Brain pericyte (primary cell): ENCODE data around the gene EXTL1.

ENCODE experiments used
- DNase-seq: peaks from one replicate; pipeline ENCODE4 v3.0.0-alpha.2; 2012; ENCODE audit warnings: low read depth, low spot score

Gene EXTL1

GRCh38 chr1:25997828-25998761 is 23.5 kb upstream of the EXTL1 start, which contains the start of gene PAFAH2:
Gene PAFAH2, minus strand, starts transcription at chr1:25998063. Its CDS starts 7,247 bp downstream, at chr1:25990816.
- peak; percentile 99 for DNase-seq

GRCh38 chr1:25999041-25999800 is 22.4 kb upstream of the EXTL1 start:
- DNase-seq = no peak

GRCh38 chr1:26003262-26003661 is 18.3 kb upstream of the EXTL1 start:
- DNase-seq = no peak

GRCh38 chr1:26003756-26004155 is 17.8 kb upstream of the EXTL1 start:
- DNase-seq = no peak

GRCh38 chr1:26005434-26006105 is 16.0 kb upstream of the EXTL1 start:
- DNase-seq = no peak

- DNase-seq = no peak
These were observed 14.9 kb upstream of the EXTL1 start for GRCh38 chr1:26006710-26007109.

GRCh38 chr1:26009796-26010447 is 11.7 kb upstream of the EXTL1 start:
- DNase-seq = no peak

- DNase-seq = no peak
These were observed 10.8 kb upstream of the EXTL1 start for GRCh38 chr1:26010825-26011224.

DNA sequence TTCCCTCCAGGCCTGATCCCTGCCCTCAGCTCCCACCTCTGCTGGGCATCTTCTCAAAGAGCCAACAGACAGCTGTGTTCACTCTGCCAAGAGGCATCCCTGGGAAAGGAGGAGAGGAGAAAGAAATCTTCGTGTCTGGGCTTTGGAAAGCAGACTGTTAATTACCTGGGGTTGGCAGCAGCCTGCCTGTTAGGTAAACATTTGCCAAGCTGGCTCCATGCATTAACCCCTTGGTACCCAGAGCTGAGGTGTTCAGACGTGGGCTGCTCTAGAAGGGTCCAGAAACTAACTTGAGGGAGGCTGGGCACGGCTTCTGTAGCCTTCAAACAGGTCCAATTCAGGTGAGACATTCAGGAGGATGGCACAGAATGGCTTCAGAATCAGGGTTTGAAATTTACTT is 8.7 kb upstream of the EXTL1 start:
- no peak for DNase-seq

DNA sequence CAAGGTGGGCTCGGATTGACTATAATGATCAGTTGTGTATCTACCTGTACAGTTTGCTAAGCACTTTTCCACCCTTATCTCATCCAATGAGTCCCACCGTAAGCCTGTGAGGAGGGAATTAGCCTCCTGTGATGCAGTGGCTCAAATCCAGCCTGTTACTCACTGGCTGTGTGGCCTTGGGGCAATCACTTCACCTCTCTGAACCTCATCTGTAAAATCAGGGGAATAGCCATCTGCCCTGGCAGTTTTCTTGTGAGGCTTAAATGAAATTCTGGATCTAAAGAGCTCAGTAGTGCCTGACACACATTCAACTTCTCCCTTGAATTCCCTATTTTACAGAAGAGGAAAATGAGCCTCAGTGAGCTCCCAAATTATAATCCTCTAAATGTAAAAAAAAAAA is 7.4 kb upstream of the EXTL1 start:
- DNase-seq = no peak

DNA sequence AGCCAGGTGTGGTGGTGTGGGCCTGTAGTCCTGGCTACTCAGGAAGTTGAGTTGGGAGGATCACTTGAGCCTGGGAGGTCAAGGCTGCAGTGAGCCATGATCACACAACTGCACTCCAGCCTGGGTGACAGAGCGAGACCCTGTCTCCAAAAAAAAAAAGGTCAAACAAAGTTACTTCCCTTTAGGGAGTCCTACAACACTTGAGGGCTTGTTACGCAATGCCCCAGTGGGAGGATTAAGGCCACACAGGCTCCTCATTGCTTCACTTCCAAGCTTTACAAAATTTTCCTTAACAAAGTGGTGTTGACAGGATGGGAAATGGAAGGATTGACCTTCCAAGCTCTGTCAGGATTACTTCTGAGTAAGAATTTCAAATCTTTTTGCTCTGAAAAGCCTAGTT is 6.2 kb upstream of the EXTL1 start:
- no peak for DNase-seq

- DNase-seq = no peak
These were observed 5.2 kb upstream of the EXTL1 start for GRCh38 chr1:26016258-26016952.

DNA sequence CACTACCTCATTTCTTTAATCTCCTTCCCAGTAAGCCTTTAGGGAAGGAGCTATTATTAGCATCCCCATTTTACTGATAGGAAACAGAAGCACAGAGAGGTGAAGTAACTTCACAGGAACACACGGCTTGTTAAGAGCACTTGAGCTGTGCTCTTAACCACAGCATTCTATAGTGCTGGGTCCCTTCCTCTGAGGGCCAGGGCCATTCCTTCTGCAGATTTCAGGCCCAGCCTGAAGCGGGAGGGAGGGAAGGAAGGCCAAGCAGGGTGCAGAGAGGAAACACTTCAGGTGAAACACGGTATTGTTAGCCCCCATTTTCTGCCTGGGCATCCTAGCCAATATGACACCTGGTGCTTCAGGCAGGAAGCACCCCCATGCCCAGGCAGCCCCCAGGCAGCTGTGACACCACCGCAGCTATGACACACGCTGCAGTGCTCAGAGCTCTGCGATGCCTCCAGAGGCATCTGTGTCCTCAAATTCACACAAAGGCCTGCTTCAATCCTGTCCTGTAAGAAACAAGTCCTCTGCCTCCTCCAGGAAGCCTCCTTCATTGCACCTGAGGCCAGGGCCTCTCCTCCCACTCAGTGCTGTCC is 4.5 kb upstream of the EXTL1 start:
- no peak for DNase-seq

- DNase-seq = no peak
These were observed 4.0 kb upstream of the EXTL1 start for GRCh38 chr1:26017606-26018005.

DNA sequence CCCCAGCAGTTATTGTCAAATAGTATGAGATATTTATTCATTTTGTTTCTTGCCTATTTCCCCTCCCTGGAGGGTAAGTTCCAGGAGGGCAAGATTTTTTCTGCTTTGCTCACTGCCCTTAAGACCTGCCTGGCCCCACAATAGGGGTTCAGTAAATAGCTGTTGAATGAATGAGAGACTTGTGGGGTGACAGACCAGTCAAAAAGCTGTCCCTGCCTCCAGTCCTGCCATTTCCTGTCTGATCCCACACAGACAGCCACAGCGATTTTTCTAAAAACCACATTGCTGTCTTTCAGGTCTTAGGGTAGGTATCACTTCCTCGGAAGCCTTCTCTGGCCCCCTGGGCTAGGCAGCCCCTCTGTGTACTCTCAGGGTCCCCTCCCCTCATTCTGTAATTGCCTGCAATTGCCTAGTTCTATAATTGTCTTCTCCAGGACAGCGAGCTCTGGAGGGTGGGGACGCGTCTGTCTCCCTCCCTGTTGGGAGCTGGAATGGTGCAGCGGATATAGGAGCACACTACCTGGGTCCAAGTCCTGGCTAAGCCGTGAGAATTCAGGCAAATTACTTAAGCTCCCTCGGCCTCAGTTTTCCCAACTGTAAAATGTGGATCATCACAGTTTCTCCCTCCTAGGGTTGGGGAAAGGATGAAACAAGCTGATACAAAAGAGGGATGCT is 1.8 kb upstream of the EXTL1 start:
- no peak for DNase-seq

GRCh38 chr1:26020330-26020768 is 1.2 kb upstream of the EXTL1 start:
- no peak for DNase-seq

GRCh38 chr1:26020941-26021646 is 481 bp upstream of the EXTL1 start:
- no peak for DNase-seq

- DNase-seq = no peak
These were observed 817 bp downstream of the EXTL1 start for GRCh38 chr1:26022404-26022779.

DNA sequence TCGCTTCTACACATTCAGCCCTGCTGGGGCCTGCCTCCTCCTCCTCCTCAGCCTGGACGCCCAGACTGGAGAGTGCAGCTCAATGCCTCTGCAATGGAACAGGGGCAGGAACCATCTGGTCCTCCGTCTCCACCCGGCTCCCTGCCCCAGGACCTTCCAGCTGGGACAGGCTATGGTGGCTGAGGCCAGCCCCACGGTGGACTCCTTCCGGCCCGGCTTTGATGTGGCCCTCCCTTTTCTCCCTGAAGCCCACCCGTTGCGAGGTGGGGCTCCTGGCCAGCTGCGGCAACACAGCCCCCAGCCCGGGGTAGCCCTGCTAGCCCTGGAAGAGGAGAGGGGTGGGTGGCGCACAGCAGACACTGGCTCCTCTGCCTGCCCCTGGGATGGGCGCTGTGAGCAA is 1.4 kb downstream of the EXTL1 start:
- no peak for DNase-seq
